NCI-H524 treated with DMSO at 0.1 percent for 48 hours (cell line): ENCODE results near the gene SPTBN2.

Experiments used
- DNase-seq: peaks from one replicate; lab custom pipeline; 2025; lab: John Stamatoyannopoulos, UW

SPTBN2 gene

DNA sequence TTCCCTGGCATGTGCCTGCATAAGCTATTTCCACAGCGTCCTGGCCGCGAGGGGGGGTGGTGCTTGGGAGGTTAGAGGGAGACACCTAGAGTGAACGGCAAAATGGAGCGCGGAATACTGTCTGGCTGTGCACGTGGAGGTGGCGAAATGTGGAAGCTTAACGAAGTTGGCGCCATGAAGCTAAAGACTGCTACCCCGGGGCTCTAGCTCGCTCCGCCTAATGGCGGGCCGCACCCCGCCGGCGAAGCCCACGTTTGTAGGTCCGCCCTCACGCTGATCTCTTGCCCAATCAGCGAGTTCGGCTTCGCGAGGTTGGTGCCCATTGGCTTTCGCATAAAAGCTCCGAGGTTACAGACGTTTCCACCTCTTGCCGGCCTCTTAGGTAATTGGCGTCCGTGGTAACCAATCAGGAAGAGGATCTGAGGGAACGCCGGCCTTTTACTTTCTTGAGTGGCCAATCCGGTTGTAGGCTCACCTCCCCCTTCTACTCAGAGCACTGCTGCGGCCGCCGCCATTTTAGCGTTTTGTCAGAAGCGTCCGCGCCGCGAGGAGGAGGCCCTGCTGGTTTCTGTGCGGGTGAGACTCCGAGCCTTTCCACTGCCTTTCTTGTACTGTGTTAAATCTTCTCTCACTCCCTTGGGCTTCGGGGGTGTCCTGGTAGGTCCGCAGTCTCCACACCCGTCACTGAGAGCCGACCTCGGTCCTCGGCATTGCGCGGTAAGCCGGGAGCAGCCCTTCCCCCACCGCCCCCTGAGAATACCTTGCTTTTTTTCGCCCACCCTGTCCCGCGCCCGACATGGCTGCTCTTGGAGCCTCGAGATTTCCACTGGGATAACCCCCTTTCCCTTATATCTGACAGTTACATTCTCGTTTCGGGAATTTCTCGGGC is 90.6 kb downstream of the SPTBN2 start, which contains the start of gene RBM4:
RBM4 (plus strand) TSS at position 527 of the 889 bp plus-strand sequence. CDS start 1,009 bp downstream, outside the sequence.
- DNase-seq, result peak; percentile 94

DNA sequence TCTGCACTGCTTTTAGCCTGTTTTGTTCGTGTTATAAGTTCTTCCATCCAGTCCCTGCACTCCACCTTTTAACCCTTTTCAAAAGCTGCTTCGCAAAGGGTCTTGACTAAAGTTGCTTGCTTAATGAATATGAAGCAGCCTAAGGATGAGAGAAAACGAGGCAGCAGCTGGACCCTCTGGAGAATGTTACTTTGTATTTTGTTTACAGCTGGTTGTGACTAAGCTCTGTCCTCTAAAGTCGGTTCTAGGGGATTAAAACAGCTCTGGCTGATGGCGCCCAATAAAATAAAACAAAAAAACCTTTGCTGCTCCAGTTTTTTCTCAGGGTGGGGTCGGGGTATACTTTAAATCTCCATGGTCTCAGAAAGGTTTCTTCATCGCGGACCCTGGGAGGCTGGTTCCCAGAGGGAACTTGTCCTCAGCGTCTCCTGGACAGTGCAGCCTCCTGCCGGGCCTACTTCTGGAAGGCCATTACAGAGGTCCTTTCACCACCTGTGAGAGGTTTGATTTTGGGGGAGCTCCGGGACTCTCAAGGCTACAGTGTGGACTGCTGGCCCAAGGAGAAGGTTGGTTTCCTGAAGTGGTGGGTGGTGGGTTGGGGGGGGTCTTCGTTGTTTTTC is 91.3 kb downstream of the SPTBN2 start:
- DNase-seq, result no peak

DNA sequence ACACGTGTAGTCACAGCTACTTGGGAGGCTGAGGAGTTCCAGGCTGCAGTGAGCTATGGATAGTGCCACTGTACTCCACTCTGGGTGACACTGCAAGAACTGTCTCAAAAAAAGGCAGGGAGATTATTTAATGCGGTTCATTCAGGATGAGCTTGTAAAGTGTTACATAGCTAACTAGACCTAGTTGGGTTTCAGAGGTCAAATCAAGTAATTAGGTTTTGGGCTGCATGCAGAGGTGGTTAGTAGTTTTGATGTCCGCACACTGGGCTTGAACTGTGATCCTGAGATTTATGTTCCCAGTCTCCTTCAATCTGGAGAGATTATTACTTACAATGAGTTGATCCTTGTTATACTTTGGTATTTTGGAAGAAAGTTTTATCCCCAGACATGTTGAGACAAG is 92.6 kb downstream of the SPTBN2 start:
- DNase-seq, result no peak
